ENCODE data around the gene NAA50.

The NAA50 gene

DNA sequence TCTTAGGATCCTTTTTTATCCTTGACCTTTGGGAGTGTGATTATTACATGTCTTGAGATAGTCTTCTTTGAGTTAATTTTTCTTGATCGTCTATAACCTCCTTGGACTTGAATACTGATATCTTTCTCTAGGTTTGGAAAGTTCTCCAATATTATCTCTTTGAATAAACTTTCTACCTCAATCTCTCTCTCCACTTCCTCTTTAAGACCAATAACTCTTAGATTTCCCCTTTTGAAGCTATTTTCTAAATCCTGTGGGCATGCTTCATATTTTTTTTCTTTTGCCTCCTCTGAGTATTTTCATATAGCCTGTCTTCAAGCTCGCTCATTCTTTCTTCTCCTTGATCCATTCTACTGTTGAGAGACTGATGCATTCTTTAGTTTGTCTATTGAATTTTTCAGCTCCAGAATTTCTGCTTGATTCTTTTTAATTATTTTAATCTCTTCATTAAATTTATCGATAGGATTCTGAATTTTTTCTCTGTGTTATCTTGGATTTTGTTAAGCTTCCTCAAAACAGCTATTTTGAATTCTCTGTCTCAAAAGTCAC lies 61.7 kb downstream of the NAA50 start:
- DNase-seq, result no peak

DNA sequence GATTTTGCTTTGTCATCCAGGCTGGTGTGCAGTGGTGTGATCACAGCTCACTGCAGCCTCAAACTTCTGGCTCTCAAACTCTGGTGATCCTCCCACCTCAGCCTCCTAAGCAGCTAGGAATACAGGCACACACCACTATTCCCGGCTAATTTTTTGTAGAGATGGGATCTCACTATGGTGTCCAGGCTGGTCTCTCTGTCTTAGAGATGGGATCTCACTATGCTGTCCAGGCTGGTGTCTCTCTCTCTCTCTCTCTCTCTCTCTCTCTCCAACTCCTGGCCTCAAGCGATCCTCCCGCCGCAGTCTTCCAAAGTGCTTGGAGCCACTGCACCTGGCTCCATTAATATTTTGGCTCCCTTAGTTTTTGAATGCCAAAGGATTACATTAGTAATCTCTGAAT lies 67.3 kb downstream of the NAA50 start:
- no peak for DNase-seq

DNA sequence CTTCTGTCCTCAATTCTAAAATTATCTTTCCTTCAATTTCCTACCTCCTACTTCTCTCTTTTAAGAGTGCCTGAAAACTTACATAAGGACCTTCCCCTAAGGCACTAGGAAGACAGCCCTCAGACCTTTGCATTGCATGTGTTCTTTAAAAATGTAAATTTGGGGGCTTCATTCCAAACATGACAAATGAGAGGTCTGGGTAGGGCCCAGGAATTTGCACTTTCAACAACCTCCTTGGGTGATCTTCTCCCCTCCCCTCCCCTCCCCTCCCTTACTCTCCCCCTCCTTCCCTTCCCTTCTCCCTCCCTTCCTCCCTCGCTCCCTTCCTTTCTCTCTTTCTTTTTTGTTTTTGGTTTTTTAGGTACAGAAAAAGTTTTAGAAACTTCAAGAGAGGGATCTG lies 68.3 kb downstream of the NAA50 start:
- no peak for DNase-seq

DNA sequence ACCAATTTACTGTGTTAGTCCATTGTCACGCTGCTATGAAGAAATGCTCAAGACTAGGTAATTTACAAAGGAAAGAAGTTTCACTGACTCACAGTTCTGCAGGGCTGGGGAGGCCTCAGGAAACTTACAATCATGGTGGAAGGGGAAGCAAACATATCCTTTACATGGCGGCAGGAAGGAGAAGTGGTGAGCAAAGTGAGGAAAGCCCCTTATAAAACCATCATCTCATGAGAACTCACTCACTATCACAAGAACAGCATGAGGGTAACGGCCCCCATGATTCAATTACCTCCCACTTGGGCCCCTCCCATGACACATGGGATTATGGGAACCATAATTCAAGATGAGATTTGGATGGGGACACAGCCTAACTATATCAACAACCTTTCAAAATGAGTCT lies 69.8 kb downstream of the NAA50 start:
- no peak for DNase-seq

DNA sequence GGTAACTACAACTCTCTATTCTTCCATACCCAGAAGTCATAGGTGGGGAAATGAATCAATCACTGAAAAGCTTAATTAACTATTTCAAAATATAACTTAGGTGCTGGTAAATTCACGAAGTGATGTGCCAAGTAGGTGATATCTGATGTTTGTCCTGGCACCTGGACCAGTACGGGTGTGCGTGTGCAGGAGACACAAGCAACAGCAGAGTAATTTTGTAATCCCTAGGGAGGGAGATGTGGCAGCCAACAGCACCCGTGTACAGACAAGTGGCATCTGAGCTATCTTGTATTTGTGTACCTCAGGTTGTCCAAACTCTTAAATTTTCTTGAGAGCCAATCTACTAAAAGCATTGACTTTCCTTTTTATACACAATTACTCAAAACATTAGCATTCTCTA lies 72.5 kb downstream of the NAA50 start:
- no peak for DNase-seq

DNA sequence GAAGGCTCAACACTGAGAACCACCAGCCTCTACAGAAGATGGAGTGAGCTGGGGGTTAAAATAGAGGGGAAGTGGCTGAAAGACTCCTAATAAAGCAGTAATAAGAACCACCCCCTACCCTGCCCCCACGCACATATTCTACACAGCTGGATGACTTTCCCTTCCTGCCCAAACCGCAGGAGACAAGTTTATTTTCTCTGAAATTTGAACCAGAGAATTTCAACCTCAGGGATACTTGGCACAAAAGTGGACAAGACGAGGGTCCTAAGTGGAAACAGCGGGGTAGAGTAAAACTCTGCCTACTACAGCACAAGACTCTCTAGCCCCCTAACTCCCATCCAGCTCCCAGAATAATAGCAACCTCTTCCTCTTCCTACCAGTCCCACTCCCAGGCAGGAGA lies 78.0 kb downstream of the NAA50 start:
- DNase-seq, result no peak
